GM12891 (cell line): ENCODE measurements around the gene CCBE1.

Source experiments
- POLR2A ChIP-seq: IDR thresholded peaks from 2 replicates; pipeline ENCODE4 v1.6.1; 2011; ENCODE audit warnings: low read depth, low read length, control low read depth
- POLR2AphosphoS5 ChIP-seq: IDR thresholded peaks from 2 replicates; pipeline ENCODE4 v1.6.1; 2011; ENCODE audit warnings: low read depth, low read length, control low read depth
- POU2F2 ChIP-seq: IDR thresholded peaks from 2 replicates; pipeline ENCODE4 v1.6.1; 2011; ENCODE audit warnings: low read depth, mild to moderate bottlenecking, control low read depth, low read length, moderate library complexity
- SPI1 ChIP-seq: IDR thresholded peaks from 2 replicates; pipeline ENCODE4 v1.6.1; 2011; ENCODE audit warnings: low read depth, low read length, control low read depth
- TAF1 ChIP-seq: IDR thresholded peaks from 2 replicates; pipeline ENCODE4 v1.6.1; 2011; ENCODE audit warnings: low read depth, low read length, control low read depth

- TF ChIP-seq POU2F2 (no peak), POLR2A (no peak), POLR2AphosphoS5 (no peak), SPI1 (no peak), TAF1 (no peak)
These were observed 162.2 kb downstream of the CCBE1 start for GRCh38 chr18:59535055-59535454.
